CD14-positive monocyte (primary cell): ENCODE data around the gene PDE4B. TPM values are rescaled to one million over a fixed set of nuclear protein-coding genes. Genes with fewer than 3 reads are reported as not detected.

Experiments used
- DNase-seq, 3 donors: peaks; one replicate each; pipeline ENCODE4 v3.0.0-alpha.2; 2011 to 2022
- H2AFZ ChIP-seq: 2 replicates; pipeline ENCODE4 v1.6.0; 2012; ENCODE audit warnings: mild to moderate bottlenecking, low read depth, low read length, inconsistent platforms; ENCODE audit not compliant: insufficient read depth, poor library complexity, severe bottlenecking
- H3K27ac ChIP-seq, 2 donors: 1 replicate in 1 of 2; 2 replicates in 1 of 2; pipeline ENCODE4 v1.5.1; 2012 to 2013; ENCODE audit warnings: low read length in 2 of 2, control low read depth in 1 of 2, inconsistent platforms in 1 of 2, low read depth in 1 of 2, mild to moderate bottlenecking in 1 of 2
- H3K27me3 ChIP-seq, 2 donors: one replicate each; pipeline versions ENCODE4 v1.6.0 to v1.6.1; 2011 to 2013; ENCODE audit warnings: low read length in 2 of 2; ENCODE audit not compliant: control insufficient read depth in 2 of 2, insufficient read depth in 2 of 2
- H3K36me3 ChIP-seq, 2 donors: replicated peaks in 1 of 2; 1 replicate in 1 of 2; 2 replicates in 1 of 2; pipeline versions ENCODE4 v1.5.1 to v1.6.1; 2012 to 2013; ENCODE audit warnings: low read length in 2 of 2, control low read depth in 1 of 2, inconsistent platforms in 1 of 2, mild to moderate bottlenecking in 1 of 2; ENCODE audit not compliant: insufficient read depth in 2 of 2, control insufficient read depth in 1 of 2
- H3K4me1 ChIP-seq, 2 donors: 1 replicate in 1 of 2; 2 replicates in 1 of 2; pipeline versions ENCODE4 v1.5.1 to v1.6.1; 2012 to 2013; ENCODE audit warnings: low read length in 2 of 2, control low read depth in 1 of 2, inconsistent platforms in 1 of 2, mild to moderate bottlenecking in 1 of 2, moderate library complexity in 1 of 2; ENCODE audit not compliant: insufficient read depth in 2 of 2, control insufficient read depth in 1 of 2
- H3K4me2 ChIP-seq: replicated peaks from 2 replicates; pipeline ENCODE3; 2012; ENCODE audit warnings: low read length, moderate library complexity, mild to moderate bottlenecking; ENCODE audit not compliant: poor library complexity, severe bottlenecking; ENCODE audit errors: extremely low read depth
- H3K4me3 ChIP-seq, 3 experiments: fragments of 200-600 bp in 1 of 3; sonication (generic) in 1 of 3; replicated peaks in 1 of 3; 1 replicate in 2 of 3; 2 replicates in 1 of 3; pipeline ENCODE4 v1.5.1; 2011 to 2013; ENCODE audit warnings: low read length in 3 of 3, mild to moderate bottlenecking in 3 of 3, control low read depth in 2 of 3, low read depth in 2 of 3, inconsistent platforms in 1 of 3, moderate library complexity in 1 of 3
- H3K79me2 ChIP-seq: 2 replicates; pipeline ENCODE4 v1.6.0; 2012; ENCODE audit warnings: mild to moderate bottlenecking, control low read depth, inconsistent platforms, low read length, moderate library complexity; ENCODE audit not compliant: insufficient read depth
- H3K9ac ChIP-seq: 2 replicates; pipeline ENCODE4 v1.6.0; 2017; ENCODE audit warnings: low read length, mild to moderate bottlenecking; ENCODE audit not compliant: insufficient read depth, poor library complexity, severe bottlenecking
- H3K9me3 ChIP-seq, 2 donors: replicated peaks in 1 of 2; 1 replicate in 1 of 2; 2 replicates in 1 of 2; pipeline versions ENCODE4 v1.5.1 to v1.6.1; 2012 to 2013; ENCODE audit warnings: low read length in 2 of 2, control low read depth in 1 of 2; ENCODE audit not compliant: control insufficient read depth in 1 of 2, insufficient read depth in 1 of 2
- H4K20me1 ChIP-seq: 2 replicates; pipeline ENCODE4 v1.6.0; 2012; ENCODE audit warnings: mild to moderate bottlenecking, low read length, control low read depth, moderate library complexity; ENCODE audit not compliant: insufficient read depth
- H3K27ac Mint-ChIP-seq, 7 donors: one replicate each; pipeline ENCODE4 v1.8.0; 2020; ENCODE audit warnings: mild to moderate bottlenecking in 7 of 7, mixed read lengths in 7 of 7, moderate library complexity in 6 of 7, inconsistent platforms in 2 of 7
- H3K27me3 Mint-ChIP-seq, 3 donors: one replicate each; pipeline ENCODE4 v1.8.0; 2021 to 2022; ENCODE audit warnings: low read depth in 3 of 3, mild to moderate bottlenecking in 3 of 3, mixed read lengths in 3 of 3, moderate library complexity in 3 of 3, inconsistent platforms in 1 of 3
- H3K36me3 Mint-ChIP-seq, 2 donors: one replicate each; pipeline ENCODE4 v1.8.0; 2020; ENCODE audit warnings: mixed read lengths in 2 of 2, inconsistent platforms in 1 of 2, mild to moderate bottlenecking in 1 of 2
- H3K4me1 Mint-ChIP-seq: one replicate; pipeline ENCODE4 v1.8.0; 2020; ENCODE audit warnings: mild to moderate bottlenecking, mixed read lengths
- H3K4me3 Mint-ChIP-seq, 2 donors: one replicate each; pipeline ENCODE4 v1.8.0; 2020; ENCODE audit warnings: mild to moderate bottlenecking in 2 of 2, mixed read lengths in 2 of 2, moderate library complexity in 1 of 2
- H3K9me3 Mint-ChIP-seq, 7 donors: one replicate each; pipeline ENCODE4 v1.8.0; 2020 to 2022; ENCODE audit warnings: mixed read lengths in 7 of 7, mild to moderate bottlenecking in 6 of 7, moderate library complexity in 6 of 7, inconsistent platforms in 2 of 7
- CTCF ChIP-seq: fragments of 200-600 bp; IDR thresholded peaks from one replicate; pipeline ENCODE4 v1.8.0; 2022; ENCODE audit warnings: antibody characterized with exemption, mild to moderate bottlenecking
- WGBS: methylation state at CpG from one replicate; pipeline ENCODE4 v1.1.5; 2013; ENCODE audit warnings: missing lambda C conversion rate; ENCODE audit not compliant: insufficient coverage; 5-methylcytosine and 5-hydroxymethylcytosine counted together
- intact Hi-C, 2 donors: fragments of 100-400 bp; cut with micrococcal nuclease; formaldehyde crosslinking; loops; one replicate each; pipeline versions ENCODE4 v1.15.0 to v1.15.1; 2023
- polyA plus RNA-seq, 3 donors: library from polyadenylated mRNA; depleted of rRNA in 1 of 3; unstranded in 2 of 3; stranded (reverse) in 1 of 3; fragments of 300-500 nt in 2 of 3; fragments of >200 nt in 1 of 3; fragmentation: Illumina TruSeq in 2 of 3; gene quantifications; 1 replicate in 2 of 3; 2 replicates in 1 of 3; pipeline ENCODE4 v1.2.3, GENCODE V29; 2012 to 2021

Gene PDE4B
- polyA plus RNA-seq, 3 donors = 17.2 to 52.8 (median 25.2) TPM

GRCh38 chr1:66276218-66276617 is 483.5 kb downstream of the PDE4B start:
- Histone ChIP-seq H3K27me3 (no peaks in the 10 kb centered on the region), H3K36me3 (no peaks in the 10 kb centered on the region), H3K79me2 (no peaks in the 10 kb centered on the region), H3K9ac (no peak overlapping the region), H3K9me3 (no peaks in the 10 kb centered on the region), H3K4me3 (no peak overlapping the region), H3K27ac (peak overlapping the region in 1 of 2 donors; percentile 23), H3K4me1 (peaks cover 43 to 52% of the 10 kb centered on the region in 2 donors), H2AFZ (no peak overlapping the region), H3K4me2 (no peak overlapping the region), H4K20me1 (no peaks in the 10 kb centered on the region)
- TF ChIP-seq CTCF = no peak
- no CpG with 5 or more reads among the region's 3 CpGs for WGBS
- H3K4me3 Mint-ChIP-seq = no peak overlapping the region
- no peaks in the 10 kb centered on the region for H3K27me3 Mint-ChIP-seq
- intact Hi-C loops = no loop called here
- no peaks in the 10 kb centered on the region for H3K36me3 Mint-ChIP-seq
- DNase-seq = no peak
- peak overlapping the region in 2 of 7 donors; percentile 81 to 82 for H3K27ac Mint-ChIP-seq
- H3K4me1 Mint-ChIP-seq = peaks cover 68% of the 10 kb centered on the region
- no peaks in the 10 kb centered on the region for H3K9me3 Mint-ChIP-seq

- Histone ChIP-seq H3K4me2 (no peak overlapping the region), H3K9me3 (no peaks in the 10 kb centered on the region), H3K9ac (no peak overlapping the region), H3K27ac (no peak overlapping the region), H4K20me1 (no peaks in the 10 kb centered on the region), H3K79me2 (no peaks in the 10 kb centered on the region), H3K4me1 (peaks cover 31 to 40% of the 10 kb centered on the region in 2 donors), H2AFZ (no peak overlapping the region), H3K4me3 (no peak overlapping the region), H3K27me3 (no peaks in the 10 kb centered on the region), H3K36me3 (no peaks in the 10 kb centered on the region)
- Mint-ChIP-seq H3K27me3 (no peaks in the 10 kb centered on the region), H3K9me3 (no peaks in the 10 kb centered on the region), H3K4me3 (peak overlapping the region in 1 of 2 donors; percentile 55), H3K36me3 (no peaks in the 10 kb centered on the region), H3K4me1 (peaks cover 52% of the 10 kb centered on the region), H3K27ac (peak overlapping the region in 3 of 7 donors; percentile 6 to 56 (median 54))
- DNase-seq = peak in 1 of 3 donors; percentile 21
- TF ChIP-seq CTCF = no peak
- intact Hi-C loops = no loop called here
- WGBS = 0% methylated on average over 1 of the region's 7 CpGs
These were observed 485.7 kb downstream of the PDE4B start for GRCh38 chr1:66278260-66279021.
